Esophagus squamous epithelium (tissue), 4 donors: ENCODE data around the gene STK16.

Source experiments
- POLR2A ChIP-seq, 4 donors: fragments of 450-650 bp; IDR thresholded peaks; one replicate each; pipeline ENCODE4 v1.6.1; 2017; ENCODE audit warnings: antibody characterized with exemption in 4 of 4, mild to moderate bottlenecking in 4 of 4, moderate library complexity in 3 of 4
- TF ChIP-seq, protein P1 (sequence below), 6 experiments: fragments of 450-650 bp in 4 of 6; fragments of 200-600 bp in 2 of 6; sonication (generic) in 2 of 6; IDR thresholded peaks; one replicate each; pipeline ENCODE4 v1.5.1; 2016 to 2019; ENCODE audit warnings: antibody characterized with exemption in 6 of 6, mild to moderate bottlenecking in 4 of 6, moderate library complexity in 4 of 6

DNA sequence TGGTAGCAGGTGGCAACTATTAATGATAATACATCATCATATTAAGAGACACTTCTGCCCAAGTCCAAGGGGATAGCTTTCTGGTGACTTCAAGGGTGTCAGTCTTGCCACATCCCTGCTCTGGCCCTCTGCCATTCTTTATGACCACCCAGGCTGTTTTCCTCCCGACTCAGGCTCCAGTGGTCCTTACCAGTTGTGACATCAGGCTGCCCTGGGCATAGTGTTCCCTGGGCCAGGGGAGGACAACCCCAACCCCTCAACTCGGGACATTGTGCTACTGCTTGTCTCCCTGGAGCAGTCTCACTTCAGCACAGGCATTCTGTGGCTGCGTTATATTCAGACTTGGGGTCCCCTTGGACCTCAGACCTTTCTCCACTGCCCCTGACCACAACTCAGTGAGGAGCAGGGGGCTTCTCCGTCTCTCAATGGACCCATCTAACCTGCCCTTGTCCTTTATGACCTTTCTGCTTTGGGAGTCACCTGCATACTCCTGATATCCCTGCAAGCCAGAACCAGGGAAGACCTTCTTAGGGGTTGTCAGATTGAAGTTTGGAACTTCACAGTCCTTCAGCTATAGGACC, 46.7 kb downstream of the STK16 start:
- TF ChIP-seq, protein P1, sequence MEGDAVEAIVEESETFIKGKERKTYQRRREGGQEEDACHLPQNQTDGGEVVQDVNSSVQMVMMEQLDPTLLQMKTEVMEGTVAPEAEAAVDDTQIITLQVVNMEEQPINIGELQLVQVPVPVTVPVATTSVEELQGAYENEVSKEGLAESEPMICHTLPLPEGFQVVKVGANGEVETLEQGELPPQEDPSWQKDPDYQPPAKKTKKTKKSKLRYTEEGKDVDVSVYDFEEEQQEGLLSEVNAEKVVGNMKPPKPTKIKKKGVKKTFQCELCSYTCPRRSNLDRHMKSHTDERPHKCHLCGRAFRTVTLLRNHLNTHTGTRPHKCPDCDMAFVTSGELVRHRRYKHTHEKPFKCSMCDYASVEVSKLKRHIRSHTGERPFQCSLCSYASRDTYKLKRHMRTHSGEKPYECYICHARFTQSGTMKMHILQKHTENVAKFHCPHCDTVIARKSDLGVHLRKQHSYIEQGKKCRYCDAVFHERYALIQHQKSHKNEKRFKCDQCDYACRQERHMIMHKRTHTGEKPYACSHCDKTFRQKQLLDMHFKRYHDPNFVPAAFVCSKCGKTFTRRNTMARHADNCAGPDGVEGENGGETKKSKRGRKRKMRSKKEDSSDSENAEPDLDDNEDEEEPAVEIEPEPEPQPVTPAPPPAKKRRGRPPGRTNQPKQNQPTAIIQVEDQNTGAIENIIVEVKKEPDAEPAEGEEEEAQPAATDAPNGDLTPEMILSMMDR (IDR thresholded peaks at IDR 0.05) = no peak
- TF ChIP-seq POLR2A (IDR thresholded peaks at IDR 0.05) = no peak
